Glutamatergic neuron (in vitro differentiated cells): Measurements from ENCODE around the gene MRPL55. TPM values are rescaled to one million over a fixed set of nuclear protein-coding genes. Genes with fewer than 3 reads are reported as not detected.

Experiments used
- DNase-seq: peaks from one replicate; pipeline ENCODE4 v3.0.0; 2022
- H3K27ac Mint-ChIP-seq: one replicate; pipeline ENCODE4 v1.8.0; 2020; ENCODE audit warnings: mild to moderate bottlenecking, mixed read lengths, inconsistent platforms; ENCODE audit not compliant: unreplicated experiment
- H3K27me3 Mint-ChIP-seq: one replicate; pipeline ENCODE4 v1.8.0; 2020; ENCODE audit warnings: mild to moderate bottlenecking, moderate library complexity, mixed read lengths, inconsistent platforms; ENCODE audit not compliant: unreplicated experiment
- H3K36me3 Mint-ChIP-seq: one replicate; pipeline ENCODE4 v1.8.0; 2020; ENCODE audit warnings: mild to moderate bottlenecking, mixed read lengths, inconsistent platforms; ENCODE audit not compliant: unreplicated experiment
- H3K4me1 Mint-ChIP-seq: one replicate; pipeline ENCODE4 v1.8.0; 2020; ENCODE audit warnings: mild to moderate bottlenecking, low read depth, mixed read lengths, inconsistent platforms; ENCODE audit not compliant: unreplicated experiment
- H3K4me3 Mint-ChIP-seq: one replicate; pipeline ENCODE4 v1.8.0; 2020; ENCODE audit warnings: mild to moderate bottlenecking, mixed read lengths, inconsistent platforms; ENCODE audit not compliant: unreplicated experiment
- H3K9me3 Mint-ChIP-seq: one replicate; pipeline ENCODE4 v1.8.0; 2020; ENCODE audit warnings: mild to moderate bottlenecking, moderate library complexity, mixed read lengths, inconsistent platforms; ENCODE audit not compliant: unreplicated experiment
- CTCF ChIP-seq: fragments of 200-600 bp; sonication (generic); IDR thresholded peaks from one replicate; pipeline ENCODE4 v1.5.0; 2021; ENCODE audit not compliant: partially characterized antibody, unreplicated experiment
- total RNA-seq: library from RNA; stranded (reverse); fragmentation: NEBNext Ultra II Directional; extraction: Animal tissue kit (Norgen Biotek cat#: 25700); gene quantifications from one replicate; pipeline ENCODE4 v1.2.1, GENCODE V29; 2021; ENCODE audit not compliant: unreplicated experiment

The MRPL55 gene
- total RNA-seq, 1 donor from 2014 or later: 61.5 TPM

GRCh38 chr1:228082918-228083870, 25.9 kb downstream of the MRPL55 start:
- H3K4me3 Mint-ChIP-seq: peak overlapping the region; percentile 95
- H3K27me3 Mint-ChIP-seq: peaks cover 6% of the 10 kb centered on the region
- peaks cover 21% of the 10 kb centered on the region for H3K4me1 Mint-ChIP-seq
- H3K36me3 Mint-ChIP-seq: no peaks in the 10 kb centered on the region
- peak; percentile 42 for DNase-seq
- H3K9me3 Mint-ChIP-seq: peaks cover 7% of the 10 kb centered on the region
- H3K27ac Mint-ChIP-seq: peak overlapping the region; percentile 93
- no peak for TF ChIP-seq CTCF

- Mint-ChIP-seq H3K36me3 (no peaks in the 10 kb centered on the region), H3K9me3 (peaks cover 7% of the 10 kb centered on the region), H3K27me3 (peaks cover 6% of the 10 kb centered on the region), H3K4me3 (peak within 1 kb of the TSS; percentile 95), H3K4me1 (peaks cover 18% of the 10 kb centered on the region), H3K27ac (peak within 1 kb of the TSS; percentile 93)
- TF ChIP-seq CTCF: no peak
- DNase-seq: peak; percentile 93
Observed at GRCh38 chr1:228082214-228082917, 26.7 kb downstream of the MRPL55 start, which contains the start of gene ARF1. TSS of gene ARF1 (plus strand) at chr1:228082708. CDS start at chr1:228097115, 14,407 bp downstream.

- H3K9me3 Mint-ChIP-seq: peaks cover 7% of the 10 kb centered on the region
- no peak overlapping the region for H3K27ac Mint-ChIP-seq
- peak overlapping the region; percentile 77 for H3K4me3 Mint-ChIP-seq
- H3K27me3 Mint-ChIP-seq: peaks cover 6% of the 10 kb centered on the region
- no peak for TF ChIP-seq CTCF
- H3K36me3 Mint-ChIP-seq: no peaks in the 10 kb centered on the region
- DNase-seq: peak; percentile 24
- H3K4me1 Mint-ChIP-seq: peaks cover 18% of the 10 kb centered on the region
Observed at GRCh38 chr1:228081578-228082213, 27.4 kb downstream of the MRPL55 start.

GRCh38 chr1:228081144-228081543, 28.0 kb downstream of the MRPL55 start:
- TF ChIP-seq CTCF: no peak
- peaks cover 6% of the 10 kb centered on the region for H3K27me3 Mint-ChIP-seq
- peak overlapping the region; percentile 59 for H3K27ac Mint-ChIP-seq
- H3K36me3 Mint-ChIP-seq: no peaks in the 10 kb centered on the region
- peaks cover 7% of the 10 kb centered on the region for H3K9me3 Mint-ChIP-seq
- peaks cover 15% of the 10 kb centered on the region for H3K4me1 Mint-ChIP-seq
- H3K4me3 Mint-ChIP-seq: peak overlapping the region; percentile 42
- no peak for DNase-seq
